ENCODE measurements around the gene MSRB3.

Gene MSRB3

DNA sequence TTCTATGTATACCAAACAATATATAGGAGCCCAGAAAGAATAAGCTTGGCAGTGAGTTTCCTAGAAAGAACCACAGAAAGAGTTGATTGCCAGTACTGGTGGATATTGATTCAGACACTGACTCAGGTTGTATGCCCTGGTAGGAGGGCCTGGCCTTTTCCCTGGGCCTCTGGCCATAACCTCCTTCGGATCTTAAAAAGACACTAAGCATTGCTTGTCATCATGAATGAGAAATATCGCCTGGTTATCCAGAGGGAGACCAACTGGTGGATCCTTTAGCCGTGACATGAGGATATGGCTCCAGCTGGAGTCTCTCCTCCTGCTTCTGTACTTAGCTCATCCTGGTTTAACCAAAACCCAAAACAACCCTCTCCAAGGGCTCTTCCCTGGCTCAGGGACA, 231.5 kb downstream of the MSRB3 start:
- DNase-seq (no peak), ATAC-seq (no peak)
- H3K36me3 Mint-ChIP-seq (ENCODE audit: low read depth): no peaks in the 10 kb centered on the region
- H3K4me1 Mint-ChIP-seq: no peaks in the 10 kb centered on the region
- no peak overlapping the region for H3K4me3 Mint-ChIP-seq
- no peaks in the 10 kb centered on the region for H3K9me3 Mint-ChIP-seq
- H3K27ac Mint-ChIP-seq: no peak overlapping the region
- peaks cover 3% of the 10 kb centered on the region for H3K27me3 Mint-ChIP-seq

- Mint-ChIP-seq H3K27ac (no peak overlapping the region), H3K4me3 (no peak overlapping the region)
These were observed 232.1 kb downstream of the MSRB3 start for GRCh38 chr12:65510584-65511050.

GRCh38 chr12:65511134-65511834, 232.8 kb downstream of the MSRB3 start:
- Mint-ChIP-seq H3K4me1 (no peaks in the 10 kb centered on the region), H3K27ac (no peak overlapping the region), H3K36me3 (ENCODE audit: low read depth) (no peaks in the 10 kb centered on the region), H3K27me3 (peaks cover 3% of the 10 kb centered on the region), H3K4me3 (no peak overlapping the region), H3K9me3 (no peaks in the 10 kb centered on the region)
- DNase-seq: no peak
- ATAC-seq: no peak

More at GRCh38 chr12:65510584-65511050, 232.1 kb downstream of the MSRB3 start:
- Mint-ChIP-seq H3K9me3 (no peaks in the 10 kb centered on the region), H3K27me3 (peaks cover 3% of the 10 kb centered on the region), H3K36me3 (ENCODE audit: low read depth) (no peaks in the 10 kb centered on the region), H3K4me1 (no peaks in the 10 kb centered on the region)
- DNase-seq (no peak), ATAC-seq (no peak)

DNA sequence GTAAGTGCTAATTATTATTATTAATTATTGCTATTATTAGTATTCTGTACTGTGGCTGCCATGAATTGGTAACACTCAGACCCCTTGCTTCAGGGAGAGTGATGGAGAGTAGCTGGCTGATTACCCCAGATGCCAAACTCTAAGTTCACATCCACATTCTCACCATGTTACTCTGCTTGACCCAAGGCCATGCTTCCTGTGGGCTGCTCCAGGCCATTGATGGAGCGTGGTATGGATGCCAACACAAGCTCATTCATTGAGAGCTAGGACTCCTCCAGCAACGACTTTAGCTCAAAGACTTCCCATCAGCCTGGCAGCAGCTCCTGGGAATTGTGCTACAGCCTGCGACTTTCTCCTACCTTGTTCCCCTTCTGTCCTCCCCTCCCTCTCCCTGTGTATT, 233.4 kb downstream of the MSRB3 start:
- no peaks in the 10 kb centered on the region for H3K9me3 Mint-ChIP-seq
- no peaks in the 10 kb centered on the region for H3K36me3 Mint-ChIP-seq (ENCODE audit: low read depth)
- H3K27me3 Mint-ChIP-seq: peaks cover 3% of the 10 kb centered on the region
- ATAC-seq (no peak), DNase-seq (no peak)
- H3K27ac Mint-ChIP-seq: no peak overlapping the region
- H3K4me1 Mint-ChIP-seq: no peaks in the 10 kb centered on the region
- H3K4me3 Mint-ChIP-seq: no peak overlapping the region
